Activated CD8-positive, alpha-beta memory T cell treated with anti-CD3 and anti-CD28 coated beads for 48 hours (primary cell): ENCODE data around the gene PLCL2.
"Not testable (repeated sequence)": the region's sequence is repeated elsewhere in the genome, so short reads cannot be mapped to it uniquely, and the experiment has no call there.

Source experiments
- DNase-seq, 3 experiments: peaks; one replicate each; pipeline ENCODE4 v3.0.0-alpha.2; 2020; ENCODE audit warnings: low read depth in 2 of 3, low spot score in 2 of 3

The PLCL2 gene

DNA sequence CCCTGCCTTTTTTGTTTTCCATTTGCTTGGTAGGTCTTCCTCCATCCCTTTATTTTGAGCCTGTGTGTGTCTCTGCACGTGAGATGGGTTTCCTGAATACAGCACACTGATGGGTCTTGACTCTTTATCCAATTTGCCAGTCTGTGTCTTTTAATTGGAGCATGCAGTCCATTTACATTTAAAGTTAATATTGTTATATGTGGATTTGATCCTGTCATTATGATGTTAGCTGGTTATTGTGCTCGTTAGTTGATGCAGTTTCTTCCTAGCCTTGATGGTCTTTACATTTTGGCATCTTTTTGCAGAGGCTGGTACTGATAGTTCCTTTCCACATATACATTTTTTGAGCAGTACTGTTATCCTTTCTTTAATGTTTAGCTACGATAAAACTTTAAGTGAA lies 73.1 kb downstream of the PLCL2 start:
- not testable (repeated sequence) for DNase-seq

DNA sequence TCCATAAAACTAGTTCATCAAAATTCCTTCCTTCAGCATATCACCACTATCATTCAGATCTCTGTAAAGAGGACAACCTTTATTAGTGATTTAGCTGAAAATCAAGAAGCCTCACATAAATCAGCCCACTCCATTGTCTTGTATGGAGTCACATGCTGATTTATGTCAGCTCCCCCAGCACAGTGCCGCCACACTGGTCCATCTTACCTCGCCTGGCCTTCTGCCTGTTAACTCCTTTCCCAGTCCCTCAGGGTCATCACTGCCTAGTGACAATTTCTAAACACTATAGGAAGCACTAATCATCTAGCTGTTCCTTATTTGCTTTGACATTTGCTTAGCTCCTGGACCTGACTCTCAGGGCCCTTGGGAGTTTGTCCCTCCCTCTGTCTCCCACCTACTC lies 75.4 kb downstream of the PLCL2 start:
- DNase-seq, result no peak

DNA sequence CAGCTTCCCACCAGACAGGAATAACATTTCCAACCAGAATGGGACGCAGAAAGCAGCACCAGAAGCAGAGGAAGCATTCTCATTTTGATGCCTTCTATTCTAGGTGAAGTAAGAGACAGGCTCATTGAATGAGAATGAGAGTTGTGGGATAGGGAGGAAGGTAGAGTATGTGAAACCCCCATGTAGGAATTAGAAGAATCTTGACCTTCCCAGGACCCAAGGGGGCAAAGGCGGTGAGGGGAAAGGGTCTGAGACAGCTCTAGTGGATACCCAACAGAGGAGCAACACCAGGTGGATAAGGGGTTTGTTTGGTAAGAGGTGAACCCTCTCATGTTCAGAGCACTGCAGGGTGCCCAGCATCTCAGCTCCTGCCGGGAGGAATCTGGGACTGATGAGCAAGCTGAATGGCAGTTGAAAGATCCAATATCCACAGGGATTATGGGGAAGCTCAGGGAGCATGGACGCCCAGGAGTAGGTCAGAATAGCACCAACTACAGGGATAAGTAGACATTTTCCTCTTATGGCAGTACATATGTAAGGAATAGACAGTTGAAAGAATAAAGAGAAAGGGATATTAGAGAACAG lies 77.0 kb downstream of the PLCL2 start:
- no peak for DNase-seq

DNA sequence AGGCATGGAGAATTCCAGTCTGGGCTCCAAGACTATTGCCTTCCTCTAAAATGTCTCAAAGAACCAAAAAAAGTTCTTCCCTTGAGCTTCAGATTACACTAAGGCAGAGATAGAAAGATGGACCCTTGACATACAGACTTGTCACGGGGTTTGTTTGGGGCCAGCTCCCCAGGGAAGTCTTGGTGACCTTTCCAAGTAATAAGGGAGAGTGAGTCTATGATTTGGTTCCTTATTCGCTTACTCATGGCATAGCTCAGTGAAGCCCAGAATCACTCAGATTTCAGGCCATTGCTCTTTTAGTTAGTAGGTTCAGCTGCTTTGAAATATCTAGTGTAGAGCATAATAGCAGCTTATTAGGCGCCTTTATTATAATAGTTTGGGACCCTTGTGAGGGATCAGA lies 90.3 kb downstream of the PLCL2 start:
- DNase-seq, result no peak

DNA sequence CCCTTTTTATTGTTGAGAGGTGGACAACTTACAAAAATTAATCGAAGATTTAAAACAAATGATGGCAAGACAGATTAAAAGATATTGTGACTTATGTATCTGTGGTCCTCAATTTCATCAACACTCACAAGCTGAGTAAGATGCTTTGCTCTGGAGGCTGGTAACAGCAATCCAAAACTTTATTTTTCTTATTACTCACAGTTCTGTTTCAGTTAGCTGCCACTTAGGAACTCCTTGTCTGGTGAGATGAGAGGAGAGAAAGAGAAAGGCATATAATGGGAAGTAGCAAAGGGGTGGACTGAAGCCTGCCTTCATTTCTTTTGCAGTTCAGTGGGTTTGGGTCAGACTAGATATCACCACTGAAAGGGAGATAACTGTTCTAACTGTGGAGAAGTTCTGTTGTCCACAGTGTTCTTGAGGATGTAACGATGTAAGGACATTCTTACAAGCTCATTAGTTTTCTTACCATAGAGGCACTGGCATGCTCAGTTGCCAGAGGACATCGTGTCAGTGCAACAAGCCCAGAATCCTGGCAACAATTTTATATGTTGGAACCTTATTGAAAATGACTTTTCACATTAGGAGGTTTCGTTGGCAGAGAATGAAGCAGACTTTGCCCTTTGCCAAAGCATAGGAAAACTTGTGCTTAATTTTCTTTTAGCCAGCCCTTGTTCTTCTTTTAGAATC lies 93.6 kb downstream of the PLCL2 start:
- no peak for DNase-seq

DNA sequence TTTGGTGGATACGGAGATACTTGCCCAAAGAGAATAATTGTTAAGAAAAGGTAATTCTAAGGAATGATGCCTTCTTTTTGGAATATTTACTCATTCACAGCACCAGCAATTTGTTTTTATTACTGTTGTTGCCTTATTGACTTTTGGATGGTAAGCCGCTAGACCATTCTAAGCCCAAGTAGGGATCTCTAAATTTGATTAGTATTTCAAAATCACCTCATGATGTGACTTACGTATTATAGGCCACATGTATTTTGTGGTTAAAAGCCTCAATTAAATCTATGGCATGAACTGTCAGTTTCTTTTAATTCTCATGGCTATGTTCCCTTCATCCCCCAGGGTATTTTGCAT lies 94.1 kb downstream of the PLCL2 start:
- DNase-seq, result no peak

DNA sequence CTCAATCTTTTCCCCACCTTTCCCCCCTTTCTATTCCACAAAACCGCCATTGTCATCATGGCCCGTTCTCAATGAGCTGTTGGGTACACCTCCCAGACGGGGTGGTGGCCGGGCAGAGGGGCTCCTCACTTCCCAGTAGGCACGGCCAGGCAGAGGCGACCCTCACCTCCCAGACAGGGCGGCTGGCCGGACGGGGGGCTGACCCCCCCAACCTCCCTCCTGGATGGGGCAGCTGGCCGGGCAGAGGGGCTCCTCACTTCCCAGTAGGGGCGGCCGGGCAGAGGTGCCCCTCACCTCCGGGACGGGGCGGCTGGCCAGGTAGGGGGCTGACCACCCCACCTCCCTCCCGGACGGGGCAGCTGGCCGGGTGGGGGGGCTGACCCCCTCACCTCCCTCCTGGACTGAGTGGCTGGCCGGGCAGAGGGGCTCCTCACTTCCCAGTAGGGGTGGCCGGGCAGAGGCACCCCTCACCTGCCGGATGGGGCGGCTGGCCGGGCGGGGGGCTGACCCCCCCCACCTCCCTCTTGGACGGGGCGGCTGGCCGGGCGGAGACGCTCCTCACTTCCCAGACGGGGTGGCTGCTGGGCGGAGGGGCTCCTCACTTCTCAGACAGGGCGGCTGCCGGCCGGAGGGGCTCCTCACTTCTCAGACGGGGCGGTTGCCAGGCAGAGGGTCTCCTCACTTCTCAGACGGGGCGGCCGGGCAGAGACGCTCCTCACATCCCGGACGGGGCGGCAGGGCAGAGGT lies 95.2 kb downstream of the PLCL2 start:
- not testable (repeated sequence) for DNase-seq

DNA sequence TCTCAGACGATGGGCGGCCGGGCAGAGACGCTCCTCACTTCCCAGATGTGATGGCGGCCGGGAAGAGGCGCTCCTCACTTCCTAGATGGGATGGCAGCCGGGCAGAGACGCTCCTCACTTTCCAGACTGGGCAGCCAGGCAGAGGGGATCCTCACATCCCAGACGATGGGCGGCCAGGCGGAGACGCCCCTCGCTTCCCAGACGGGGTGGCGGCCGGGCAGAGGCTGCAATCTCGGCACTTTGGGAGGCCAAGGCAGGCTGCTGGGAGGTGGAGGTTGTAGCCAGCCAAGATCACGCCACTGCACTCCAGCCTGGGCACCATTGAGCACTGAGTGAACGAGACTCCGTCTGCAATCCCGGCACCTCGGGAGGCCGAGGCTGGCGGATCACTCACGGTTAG lies 95.8 kb downstream of the PLCL2 start:
- not testable (repeated sequence) for DNase-seq

DNA sequence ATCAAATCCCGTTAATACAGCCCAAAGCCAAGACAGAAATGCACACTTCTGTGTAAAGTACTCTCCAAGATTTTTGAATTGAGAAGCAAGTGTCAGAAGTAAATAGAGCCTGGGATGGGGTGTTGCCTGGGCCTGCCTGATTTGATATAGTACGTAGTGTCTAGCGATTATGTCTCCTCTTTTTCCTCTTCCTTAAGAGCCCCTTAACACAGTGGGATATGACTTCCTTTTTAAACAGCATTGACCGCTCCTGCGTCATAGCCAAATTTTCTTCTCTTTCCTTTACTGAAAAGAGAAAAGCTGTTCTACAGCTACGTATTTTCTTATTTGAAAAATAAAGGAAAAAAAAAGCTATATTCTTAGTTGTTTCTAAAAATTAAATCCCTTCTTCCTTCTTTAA lies 97.7 kb downstream of the PLCL2 start:
- DNase-seq, result no peak

DNA sequence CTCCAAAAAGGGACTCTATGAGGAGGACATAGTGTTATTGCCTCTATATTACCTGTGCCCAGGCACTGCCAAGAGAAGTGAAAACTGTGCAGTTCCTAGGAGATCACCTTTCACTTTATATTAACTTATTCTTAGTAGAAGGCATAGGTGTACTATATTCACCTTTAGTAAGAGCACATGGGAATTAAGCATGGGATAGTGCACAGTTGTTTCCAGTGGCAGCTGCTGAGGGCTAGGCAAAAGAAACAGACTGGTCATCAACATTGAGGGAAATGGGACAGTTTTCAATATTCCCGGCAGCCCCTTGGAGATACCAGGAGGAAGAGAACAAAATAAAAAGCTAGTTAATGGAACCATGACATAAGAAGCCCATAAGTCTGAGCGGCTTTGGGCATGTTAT lies 100.9 kb downstream of the PLCL2 start:
- DNase-seq, result no peak

DNA sequence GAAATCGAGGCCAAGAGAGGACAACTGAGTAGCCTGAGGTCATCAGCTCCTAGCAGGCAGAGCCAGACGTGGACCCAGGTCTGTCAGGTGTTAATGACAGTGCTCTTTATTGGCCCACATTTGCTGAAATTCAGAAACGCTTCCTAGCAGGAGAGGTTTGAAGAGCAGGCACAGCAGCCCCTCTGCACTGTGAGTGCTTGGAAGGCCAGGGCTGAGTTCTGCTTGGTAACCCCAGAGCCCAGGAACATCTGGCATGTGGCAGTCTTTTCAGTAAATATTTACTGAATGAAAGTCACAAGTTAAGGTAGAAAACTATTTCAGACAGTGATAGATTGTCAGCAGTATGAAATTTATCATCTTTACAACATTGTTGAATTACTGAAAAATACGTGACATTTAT lies 102.4 kb downstream of the PLCL2 start:
- DNase-seq, result no peak

DNA sequence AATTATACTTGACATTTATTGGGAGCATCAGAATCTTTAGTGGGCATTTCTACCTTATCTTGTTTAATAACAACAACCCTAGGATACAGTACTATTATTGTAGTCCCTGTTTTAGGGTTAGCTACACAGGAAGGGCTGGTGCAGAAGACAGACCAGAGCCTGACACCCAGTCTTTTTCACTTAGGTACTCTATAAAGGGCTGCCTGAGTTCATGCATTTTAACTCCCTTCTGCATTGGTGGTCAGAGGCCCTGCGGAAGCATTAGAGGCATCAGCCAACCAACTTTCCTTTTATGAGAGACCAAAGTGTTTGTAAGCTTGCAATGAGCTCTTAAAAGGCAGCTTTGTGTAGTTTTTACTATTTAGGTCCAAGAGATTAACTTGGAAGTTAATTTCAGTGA lies 105.4 kb downstream of the PLCL2 start:
- DNase-seq, result no peak

DNA sequence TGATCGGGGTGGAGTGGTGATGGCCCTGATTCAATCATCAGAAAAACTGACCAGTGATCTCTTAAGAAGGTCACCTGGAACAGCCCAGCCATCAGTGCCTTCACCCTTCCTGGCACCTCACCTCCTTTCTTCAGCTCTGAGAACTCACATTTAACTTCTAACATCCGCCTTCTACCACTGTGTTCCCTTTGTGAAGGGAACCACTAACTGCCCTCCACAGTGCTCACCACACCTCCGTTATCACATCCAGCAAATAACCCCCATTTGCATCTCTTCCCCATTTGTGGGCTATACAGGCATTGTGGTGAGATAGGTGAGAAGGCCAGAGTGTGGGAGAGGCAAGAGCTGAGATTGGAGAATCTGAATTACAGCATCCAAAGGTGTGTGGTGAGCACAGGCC lies 107.4 kb downstream of the PLCL2 start:
- DNase-seq, result no peak

DNA sequence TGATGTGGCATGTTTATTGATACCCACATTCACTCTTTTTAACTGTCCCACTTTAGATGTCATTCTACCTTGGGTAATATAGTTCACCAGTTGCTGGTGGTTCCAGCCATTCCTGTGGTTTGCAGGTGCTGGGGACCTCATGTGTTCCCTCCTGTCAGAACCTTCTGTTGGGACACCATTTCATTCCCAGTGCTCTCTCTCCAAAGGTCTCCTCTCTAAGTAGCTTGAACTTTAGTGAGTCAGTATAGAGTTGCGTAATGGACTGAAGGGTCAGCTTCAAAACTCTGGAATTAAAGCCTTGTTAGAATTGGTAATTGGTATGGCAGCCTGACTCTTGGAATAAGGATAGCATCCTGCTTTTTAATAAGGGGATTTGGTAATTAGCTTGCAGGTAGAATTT lies 108.5 kb downstream of the PLCL2 start:
- DNase-seq, result no peak

DNA sequence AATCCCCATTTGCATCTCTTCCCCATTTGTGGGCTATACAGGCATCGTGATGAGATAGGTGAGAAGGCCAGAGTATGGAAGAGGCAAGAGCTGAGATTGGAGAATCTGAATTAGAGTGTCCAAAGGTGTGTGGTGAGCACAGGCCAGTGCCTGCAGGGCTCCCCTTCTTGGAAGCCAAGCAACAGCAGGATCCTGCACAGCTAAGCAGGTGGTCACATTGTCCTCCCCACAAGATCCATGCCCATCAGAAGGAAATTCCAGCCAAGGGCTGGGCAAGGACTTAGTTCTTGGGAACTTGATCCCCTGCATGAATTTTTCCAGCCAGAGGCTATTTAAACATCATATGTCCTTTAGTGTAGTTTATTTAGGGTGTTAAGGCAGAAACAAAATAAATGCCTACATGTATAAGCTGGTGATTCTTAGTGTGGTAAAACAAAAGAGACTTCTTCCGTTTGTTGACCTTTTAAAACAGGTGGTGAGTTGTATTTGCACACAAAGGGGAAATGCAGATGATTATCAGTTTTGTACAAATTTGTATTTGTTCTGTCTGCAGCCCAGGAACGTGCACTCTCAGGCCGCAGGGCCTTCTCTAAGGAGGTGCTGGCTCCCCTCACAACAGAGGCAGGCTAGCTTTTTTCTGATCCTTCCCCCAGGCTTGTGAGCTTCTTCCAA lies 110.2 kb downstream of the PLCL2 start:
- DNase-seq, result no peak

DNA sequence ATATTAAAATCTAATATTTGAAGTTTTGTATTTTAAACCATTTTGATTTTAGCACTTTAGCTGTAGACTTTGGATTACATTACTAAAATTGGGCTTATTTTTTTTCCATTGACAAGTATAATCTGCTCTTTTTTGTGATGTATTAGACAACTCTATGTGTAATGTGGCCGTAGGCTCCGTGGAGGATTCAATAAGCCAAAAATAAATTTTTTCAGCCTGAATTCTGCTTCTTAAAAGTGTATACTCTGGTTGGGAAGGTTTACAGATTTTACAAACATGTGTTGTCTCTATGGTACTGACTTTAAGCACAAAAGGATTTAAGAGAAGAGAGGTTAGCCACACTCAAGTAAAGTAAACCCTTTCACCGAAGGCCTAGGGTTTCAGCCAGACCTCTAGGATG lies 110.8 kb downstream of the PLCL2 start:
- DNase-seq, result no peak

DNA sequence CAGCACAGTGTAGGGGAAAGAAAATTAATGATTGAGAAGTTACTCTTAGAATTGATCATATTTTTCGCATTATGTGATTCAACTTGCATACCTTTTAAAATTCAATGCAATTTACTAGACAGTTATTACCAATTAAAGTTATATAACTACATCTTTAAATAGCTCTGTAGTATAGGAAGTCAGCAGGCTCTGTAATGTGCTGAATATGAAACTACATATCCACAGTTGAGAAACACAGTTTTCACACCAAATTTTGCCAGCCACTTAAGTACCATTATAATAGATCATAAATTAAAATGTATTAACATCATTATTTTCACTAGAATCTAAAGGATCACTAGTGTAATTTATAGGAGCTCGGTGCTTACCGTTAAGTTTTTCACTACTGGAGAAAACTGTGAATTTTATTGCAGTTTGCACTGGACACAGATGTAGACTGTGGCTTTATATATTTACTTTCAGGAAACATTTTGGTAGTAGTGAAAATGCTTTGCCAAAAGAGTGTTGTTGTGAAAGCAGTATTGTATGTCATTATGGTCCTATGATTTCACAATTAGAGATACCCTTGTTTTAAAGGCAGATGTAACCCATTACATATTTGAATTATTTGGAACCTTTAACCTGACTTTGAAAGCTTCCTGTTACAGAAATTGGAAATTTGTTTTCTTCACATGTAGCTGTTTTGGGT lies 113.6 kb downstream of the PLCL2 start:
- no peak for DNase-seq

DNA sequence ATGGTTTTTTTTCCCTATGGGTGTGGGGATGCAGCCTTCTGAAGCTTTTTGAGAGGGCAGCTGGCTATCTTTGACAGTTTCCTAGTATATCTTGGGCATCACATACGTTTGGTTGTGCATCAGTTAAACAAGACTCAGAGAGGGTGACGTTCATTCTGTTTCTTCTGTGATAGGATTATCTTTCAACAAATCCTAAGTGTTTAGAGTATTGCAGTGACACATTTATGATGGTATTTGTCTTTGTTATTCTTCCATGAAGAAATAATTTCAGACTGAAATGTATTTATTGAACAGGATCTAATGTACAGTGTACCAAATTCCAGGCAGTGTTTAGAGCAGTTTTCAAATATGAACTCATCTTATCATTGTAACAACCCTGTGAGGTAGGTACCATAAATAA lies 114.4 kb downstream of the PLCL2 start:
- DNase-seq, result no peak

DNA sequence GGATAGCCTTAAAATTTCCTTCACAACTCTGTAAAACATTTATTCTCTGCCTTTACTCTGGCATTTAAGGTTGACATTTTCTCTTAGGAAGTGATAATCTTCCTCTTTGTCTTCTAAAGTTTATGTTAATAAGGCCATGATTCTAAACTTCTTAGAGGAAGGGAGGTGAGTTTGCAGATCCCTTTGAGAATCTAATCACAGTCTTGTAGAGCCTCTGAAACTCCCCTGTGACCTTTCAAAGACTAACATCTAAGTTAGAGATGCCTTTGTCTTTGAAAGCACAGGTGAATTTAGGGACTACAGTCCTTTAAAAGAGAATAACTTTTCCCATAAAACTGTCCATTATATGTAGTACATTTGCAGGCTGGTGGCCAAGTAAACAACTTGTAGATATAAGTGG lies 115.1 kb downstream of the PLCL2 start:
- no peak for DNase-seq

DNA sequence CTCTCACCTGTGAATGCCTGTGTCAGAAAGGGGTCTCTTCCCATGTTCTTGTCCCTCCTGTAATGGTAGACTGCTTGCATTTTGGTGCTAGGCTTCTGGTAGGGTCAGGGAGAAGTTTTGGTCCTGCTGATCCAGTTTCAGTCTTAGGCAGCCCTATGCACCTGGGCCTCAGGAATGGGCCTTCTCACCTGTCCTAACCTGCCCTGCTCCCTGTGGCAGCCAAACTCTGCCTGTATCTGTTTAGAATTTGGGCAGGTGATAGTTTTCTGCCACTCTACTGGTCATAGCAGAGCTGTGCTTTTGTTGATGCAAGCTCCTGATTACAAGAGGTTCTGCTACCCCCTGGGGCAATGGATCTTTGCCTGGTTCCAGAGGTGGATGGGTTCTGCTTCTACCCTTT lies 118.7 kb downstream of the PLCL2 start:
- DNase-seq, result no peak

DNA sequence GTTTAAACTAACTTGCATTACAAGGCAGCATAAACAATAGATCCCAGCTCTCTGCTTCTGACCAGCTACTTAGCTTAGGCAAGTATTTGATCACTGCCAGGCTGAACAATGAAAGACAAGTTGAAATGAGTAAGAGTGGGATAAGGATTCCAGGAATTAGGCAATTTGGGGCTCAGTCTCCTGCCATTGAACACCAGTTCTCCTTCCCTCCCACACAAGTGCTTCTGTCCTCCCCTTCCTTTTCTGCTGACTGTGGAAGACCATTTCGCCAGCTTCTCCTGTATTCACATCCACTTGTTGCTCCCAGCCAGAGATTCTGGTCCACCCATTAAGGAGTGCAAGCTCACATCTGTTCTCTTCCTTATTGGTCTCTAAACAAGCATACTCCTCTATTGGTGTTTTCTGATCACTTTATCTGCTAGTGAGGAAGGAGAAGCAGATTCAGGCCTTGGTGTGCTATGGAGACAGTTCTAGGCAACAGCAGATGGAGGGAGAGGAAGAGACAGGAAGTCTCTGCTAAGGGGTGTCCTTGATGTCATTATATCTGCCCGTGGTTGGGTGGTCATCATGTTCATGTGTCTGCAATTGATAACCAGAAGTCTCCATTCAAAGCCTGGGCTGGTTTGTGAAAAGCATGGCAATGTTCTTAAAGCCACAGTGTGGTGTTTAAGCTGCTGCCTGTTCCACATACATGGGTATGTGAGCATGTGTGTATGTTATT lies 121.5 kb downstream of the PLCL2 start:
- DNase-seq, result no peak
